HepG2 (cell line): Measurements from ENCODE around the gene GRP. TPM values are rescaled to one million over a fixed set of nuclear protein-coding genes. Genes with fewer than 3 reads are reported as not detected.

Experiments used
- ATAC-seq: fragments of 200-7000 bp; cut with Tn5 transposase; 3 replicates; pipeline ENCODE4 v1.9.1; 2020; ENCODE audit warnings: mild to moderate bottlenecking, moderate library complexity
- BruUV-seq: library from RNA; stranded (reverse); fragments of 400-500 nt; replicated peaks from 2 replicates; lab custom pipeline; 2021; lab: Mats Ljungman, UMichigan
- CTCF ChIA-PET: fragments of 300-600 bp; formaldehyde crosslinking; extraction: SDS; loops from one replicate; lab custom pipeline; 2021; ENCODE audit warnings: low total read pairs, inconsistent platforms, low intra/inter-chr PET ratio; lab: Yijun Ruan, JAX
- POLR2A ChIA-PET: fragments of 350-600 bp; sonication (Branson Sonifier 250); formaldehyde crosslinking; loops from one replicate; lab custom pipeline; 2020; ENCODE audit warnings: antibody characterized with exemption, inconsistent platforms; lab: Yijun Ruan, JAX
- DNase-seq: peaks from one replicate; pipeline ENCODE4 v3.0.0-alpha.2; 2015; ENCODE audit warnings: low spot score
- FAIRE-seq: peaks from 3 replicates; lab custom pipeline; 2011; peaks lifted over from hg19 to GRCh38; lab: Jason Lieb, UNC
- H2AFZ ChIP-seq: one replicate; pipeline ENCODE4 v1.6.1; 2011; ENCODE audit warnings: low read length, inconsistent platforms
- H3K27ac ChIP-seq: fragments of 300-600 bp; 3 replicates; pipeline ENCODE4 v1.8.0; 2011; ENCODE audit warnings: mixed run types, mild to moderate bottlenecking, mixed read lengths, low read length, inconsistent platforms; ENCODE audit not compliant: insufficient read depth; ENCODE audit errors: extremely low read length
- H3K27me3 ChIP-seq, 2 experiments: fragments of 200-600 bp in 1 of 2; 2 replicates in 1 of 2; 3 replicates in 1 of 2; pipeline versions ENCODE4 v1.6.0 to v1.8.0; 2011; ENCODE audit warnings: low read length in 2 of 2, mild to moderate bottlenecking in 2 of 2, moderate library complexity in 2 of 2, inconsistent platforms in 1 of 2; ENCODE audit not compliant: insufficient read depth in 2 of 2, control insufficient read depth in 1 of 2
- H3K36me3 ChIP-seq, 2 experiments: fragments of 200-600 bp in 1 of 2; replicated peaks in 1 of 2; 2 replicates in 1 of 2; 3 replicates in 1 of 2; pipeline versions ENCODE4 v1.5.1 to v1.8.0; 2011; ENCODE audit warnings: low read length in 2 of 2, inconsistent platforms in 1 of 2; ENCODE audit not compliant: insufficient read depth in 2 of 2, control insufficient read depth in 1 of 2
- H3K4me1 ChIP-seq: 2 replicates; pipeline ENCODE4 v1.5.1; 2012; ENCODE audit warnings: low read length, inconsistent platforms; ENCODE audit not compliant: insufficient read depth
- H3K4me2 ChIP-seq: 2 replicates; pipeline ENCODE4 v1.6.0; 2011; ENCODE audit warnings: low read depth, low read length, inconsistent platforms
- H3K4me3 ChIP-seq, 3 experiments: fragments of 200-600 bp in 1 of 3; sonication (generic), shearing (Covaris generic) in 1 of 3; replicated peaks in 1 of 3; 2 replicates each; pipeline ENCODE4 v1.5.1; 2011 to 2016; ENCODE audit warnings: low read length in 3 of 3, inconsistent platforms in 2 of 3, low read depth in 2 of 3, mild to moderate bottlenecking in 2 of 3, control low read depth in 1 of 3, mixed read lengths in 1 of 3; ENCODE audit not compliant: insufficient read depth in 1 of 3
- H3K79me2 ChIP-seq: one replicate; pipeline ENCODE4 v1.6.1; 2011; ENCODE audit warnings: low read length, inconsistent platforms; ENCODE audit not compliant: insufficient read depth
- H3K9ac ChIP-seq: 2 replicates; pipeline ENCODE4 v1.6.0; 2011; ENCODE audit warnings: mild to moderate bottlenecking, low read depth, low read length, inconsistent platforms; ENCODE audit not compliant: insufficient read depth
- H3K9me3 ChIP-seq: 2 replicates; pipeline ENCODE4 v1.5.1; 2012; ENCODE audit warnings: mild to moderate bottlenecking, low read length
- H4K20me1 ChIP-seq: 2 replicates; pipeline ENCODE4 v1.6.0; 2011; ENCODE audit warnings: inconsistent platforms, mild to moderate bottlenecking, low read length, moderate library complexity; ENCODE audit not compliant: insufficient read depth
- RFXAP ChIP-seq: sonication (generic); formaldehyde crosslinking; IDR thresholded peaks from 2 replicates; pipeline ENCODE4 v1.4.0; 2020; ENCODE audit warnings: missing genetic modification reagents, borderline replicate concordance
- SP1 ChIP-seq, 2 experiments: fragments of 450-650 bp in 1 of 2; sonication (generic) in 1 of 2; formaldehyde crosslinking in 1 of 2; IDR thresholded peaks; 2 replicates each; pipeline versions ENCODE4 v1.4.0 to v1.6.1; 2016 to 2020; ENCODE audit warnings: missing genetic modification reagents in 1 of 2
- ZNF20 ChIP-seq: sonication (generic); formaldehyde crosslinking; IDR thresholded peaks from 2 replicates; pipeline ENCODE4 v1.4.0; 2020; ENCODE audit warnings: mild to moderate bottlenecking, moderate library complexity, missing genetic modification reagents
- ZNF441 ChIP-seq: sonication (generic); formaldehyde crosslinking; IDR thresholded peaks from 2 replicates; pipeline ENCODE4 v1.7.0; 2021; ENCODE audit warnings: missing genetic modification reagents, borderline replicate concordance
- ZNF572 ChIP-seq: sonication (generic); formaldehyde crosslinking; IDR thresholded peaks from 2 replicates; pipeline ENCODE4 v1.5.1; 2020; ENCODE audit warnings: mild to moderate bottlenecking, missing genetic modification reagents
- ZNF737 ChIP-seq: sonication (generic); formaldehyde crosslinking; IDR thresholded peaks from 2 replicates; pipeline ENCODE4 v1.5.0; 2020; ENCODE audit warnings: missing genetic modification reagents, mild to moderate bottlenecking, borderline replicate concordance
- ZNF883 ChIP-seq: sonication (generic); formaldehyde crosslinking; IDR thresholded peaks from 2 replicates; pipeline ENCODE4 v1.5.1; 2020; ENCODE audit warnings: mild to moderate bottlenecking, missing genetic modification reagents; ENCODE audit errors: not compliant biosample characterization
- WGBS: methylation state at CpG from one replicate; pipeline ENCODE4 v1.1.6; 2017; ENCODE audit warnings: low lambda C conversion rate; 5-methylcytosine and 5-hydroxymethylcytosine counted together
- in situ Hi-C: cut with HindIII; loops from 2 replicates; pipeline ENCODE4 v1.10.0; 2017; ENCODE audit warnings: low pct_unique_long_range_greater_than_20kb; ENCODE audit not compliant: extremely low pct_ligation_motif_present
- intact Hi-C: fragments of 100-400 bp; cut with micrococcal nuclease; formaldehyde crosslinking; loops from one replicate; pipeline ENCODE4 v1.10.0; 2022; ENCODE audit not compliant: unreplicated experiment
- polyA plus RNA-seq, 8 experiments: library from polyadenylated mRNA; depleted of rRNA in 3 of 8; stranded (reverse) in 7 of 8; unstranded in 1 of 8; fragments of >200 nt; fragmentation: Illumina TruSeq in 4 of 8; extraction: Trizol in 4 of 8; gene quantifications; 2 replicates each; pipeline versions ENCODE4 v1.2.1 to v1.2.3, GENCODE V29; 2011 to 2016; ENCODE audit warnings: low read depth in 4 of 8, missing spikeins in 1 of 8, mixed read lengths in 1 of 8; ENCODE audit not compliant: insufficient read depth in 1 of 8
- total RNA-seq, 5 experiments: library from RNA; depleted of rRNA; stranded (reverse); fragments of >200 nt; fragmentation: Illumina TruSeq; extraction: Trizol; gene quantifications; 2 replicates each; pipeline ENCODE4 v1.2.3, GENCODE V29; 2016; ENCODE audit warnings: low read depth in 1 of 5
- TF ChIP-seq, protein P1 (sequence below): sonication (generic); formaldehyde crosslinking; IDR thresholded peaks from 2 replicates; pipeline ENCODE4 v1.4.0; 2020; ENCODE audit warnings: missing genetic modification reagents
- TF ChIP-seq, protein P2 (sequence below): sonication (generic); formaldehyde crosslinking; IDR thresholded peaks from 2 replicates; pipeline ENCODE4 v1.4.0; 2020; ENCODE audit warnings: missing genetic modification reagents, borderline replicate concordance
- TF ChIP-seq, protein P3 (sequence below): IDR thresholded peaks from 2 replicates; pipeline ENCODE4 v1.6.1; 2016; ENCODE audit warnings: missing biosample characterization, missing genetic modification reagents, low read depth

The GRP gene
- total and polyA plus RNA-seq, 2 of the 13 experiments (the other 11 are each of a cell fraction or from before 2014, with no cell fraction given): not detected

DNA sequence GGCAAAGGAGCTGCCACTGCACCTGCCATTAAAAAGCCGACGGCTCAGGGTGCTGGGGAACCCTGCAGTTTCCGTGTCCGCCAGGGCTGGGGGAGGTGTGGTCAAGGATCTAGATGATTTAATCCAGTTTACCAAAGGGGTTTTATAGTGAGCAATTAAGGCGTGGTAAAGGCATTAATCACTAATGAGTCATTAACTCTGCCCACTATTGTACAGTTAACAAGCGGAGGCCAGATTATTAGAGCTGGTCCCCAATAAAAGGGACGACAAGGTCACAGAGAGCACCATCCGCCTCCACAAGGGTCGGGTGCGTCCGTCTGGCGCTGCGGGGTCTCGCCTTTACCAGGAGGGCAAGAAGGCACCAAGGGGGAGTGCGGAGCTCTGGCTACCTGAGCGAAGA lies 43.7 kb downstream of the GRP start:
- no peak overlapping the region for H3K4me2 ChIP-seq
- no peaks in the 10 kb centered on the region for H3K9me3 ChIP-seq
- H3K4me1 ChIP-seq: no peaks in the 10 kb centered on the region
- ATAC-seq: no peak
- 30% methylated on average over 16 of the region's 16 CpGs for WGBS
- H3K36me3 ChIP-seq: no peaks in the 10 kb centered on the region
- no peaks in the 10 kb centered on the region for H3K79me2 ChIP-seq
- no TSS peak for BruUV-seq
- peaks cover 6 to 46% of the 10 kb centered on the region in 2 experiments; a peak in 4 of 5 replicates for H3K27me3 ChIP-seq
- H3K4me3 ChIP-seq: no peak overlapping the region
- in situ Hi-C loops: loop anchor here (10.0 kb wide), 1 partner anchor 179 kb away; no protein-coding TSS in a partner anchor
- H3K27ac ChIP-seq: no peak overlapping the region
- no peak overlapping the region for H2AFZ ChIP-seq
- ChIA-PET CTCF (no interaction called here), POLR2A (no interaction called here)
- intact Hi-C loops: no loop called here
- no peaks in the 10 kb centered on the region for H4K20me1 ChIP-seq
- no peak for DNase-seq
- no peak for FAIRE-seq
- TF ChIP-seq SP1 (IDR thresholded peaks at IDR 0.05) (no peak), SP1 (CRISPR knock-in tag; IDR thresholded peaks at IDR 0.05) (no peak), ZNF441 (no peak), ZNF883 (CRISPR knock-in tag) (no peak), RFXAP (CRISPR knock-in tag) (no peak), ZNF737 (CRISPR knock-in tag) (no peak), ZNF20 (CRISPR knock-in tag) (no peak), ZNF572 (CRISPR knock-in tag) (no peak)
- TF ChIP-seq, protein P1, sequence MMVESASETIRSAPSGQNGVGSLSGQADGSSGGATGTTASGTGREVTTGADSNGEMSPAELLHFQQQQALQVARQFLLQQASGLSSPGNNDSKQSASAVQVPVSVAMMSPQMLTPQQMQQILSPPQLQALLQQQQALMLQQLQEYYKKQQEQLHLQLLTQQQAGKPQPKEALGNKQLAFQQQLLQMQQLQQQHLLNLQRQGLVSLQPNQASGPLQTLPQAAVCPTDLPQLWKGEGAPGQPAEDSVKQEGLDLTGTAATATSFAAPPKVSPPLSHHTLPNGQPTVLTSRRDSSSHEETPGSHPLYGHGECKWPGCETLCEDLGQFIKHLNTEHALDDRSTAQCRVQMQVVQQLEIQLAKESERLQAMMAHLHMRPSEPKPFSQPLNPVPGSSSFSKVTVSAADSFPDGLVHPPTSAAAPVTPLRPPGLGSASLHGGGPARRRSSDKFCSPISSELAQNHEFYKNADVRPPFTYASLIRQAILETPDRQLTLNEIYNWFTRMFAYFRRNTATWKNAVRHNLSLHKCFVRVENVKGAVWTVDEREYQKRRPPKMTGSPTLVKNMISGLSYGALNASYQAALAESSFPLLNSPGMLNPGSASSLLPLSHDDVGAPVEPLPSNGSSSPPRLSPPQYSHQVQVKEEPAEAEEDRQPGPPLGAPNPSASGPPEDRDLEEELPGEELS: no peak
- TF ChIP-seq, protein P2, sequence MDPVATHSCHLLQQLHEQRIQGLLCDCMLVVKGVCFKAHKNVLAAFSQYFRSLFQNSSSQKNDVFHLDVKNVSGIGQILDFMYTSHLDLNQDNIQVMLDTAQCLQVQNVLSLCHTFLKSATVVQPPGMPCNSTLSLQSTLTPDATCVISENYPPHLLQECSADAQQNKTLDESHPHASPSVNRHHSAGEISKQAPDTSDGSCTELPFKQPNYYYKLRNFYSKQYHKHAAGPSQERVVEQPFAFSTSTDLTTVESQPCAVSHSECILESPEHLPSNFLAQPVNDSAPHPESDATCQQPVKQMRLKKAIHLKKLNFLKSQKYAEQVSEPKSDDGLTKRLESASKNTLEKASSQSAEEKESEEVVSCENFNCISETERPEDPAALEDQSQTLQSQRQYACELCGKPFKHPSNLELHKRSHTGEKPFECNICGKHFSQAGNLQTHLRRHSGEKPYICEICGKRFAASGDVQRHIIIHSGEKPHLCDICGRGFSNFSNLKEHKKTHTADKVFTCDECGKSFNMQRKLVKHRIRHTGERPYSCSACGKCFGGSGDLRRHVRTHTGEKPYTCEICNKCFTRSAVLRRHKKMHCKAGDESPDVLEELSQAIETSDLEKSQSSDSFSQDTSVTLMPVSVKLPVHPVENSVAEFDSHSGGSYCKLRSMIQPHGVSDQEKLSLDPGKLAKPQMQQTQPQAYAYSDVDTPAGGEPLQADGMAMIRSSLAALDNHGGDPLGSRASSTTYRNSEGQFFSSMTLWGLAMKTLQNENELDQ (CRISPR knock-in tag): no peak
- TF ChIP-seq, protein P3, sequence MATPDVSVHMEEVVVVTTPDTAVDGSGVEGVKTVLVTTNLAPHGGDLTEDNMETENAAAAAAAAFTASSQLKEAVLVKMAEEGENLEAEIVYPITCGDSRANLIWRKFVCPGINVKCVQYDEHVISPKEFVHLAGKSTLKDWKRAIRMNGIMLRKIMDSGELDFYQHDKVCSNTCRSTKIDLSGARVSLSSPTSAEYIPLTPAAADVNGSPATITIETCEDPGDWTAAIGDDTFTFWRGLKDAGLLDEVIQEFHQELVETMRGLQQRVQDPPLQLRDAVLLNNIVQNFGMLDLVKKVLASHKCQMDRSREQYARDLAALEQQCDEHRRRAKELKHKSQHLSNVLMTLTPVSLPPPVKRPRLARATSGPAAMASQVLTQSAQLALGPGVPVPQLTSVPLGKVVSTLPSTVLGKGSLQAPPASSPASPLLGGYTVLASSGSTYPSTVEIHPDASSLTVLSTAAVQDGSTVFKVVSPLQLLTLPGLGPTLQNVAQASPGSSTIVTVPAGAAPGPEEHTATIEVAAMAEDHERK (CRISPR knock-in tag): no peak
- no peak overlapping the region for H3K9ac ChIP-seq
